GM19238 (cell line): ENCODE data around the gene ATP8A2.

Experiments used
- DNase-seq: peaks from one replicate; pipeline ENCODE4 v3.0.0; 2011; ENCODE audit warnings: low spot score; ENCODE audit not compliant: insufficient read length

Gene ATP8A2

DNA sequence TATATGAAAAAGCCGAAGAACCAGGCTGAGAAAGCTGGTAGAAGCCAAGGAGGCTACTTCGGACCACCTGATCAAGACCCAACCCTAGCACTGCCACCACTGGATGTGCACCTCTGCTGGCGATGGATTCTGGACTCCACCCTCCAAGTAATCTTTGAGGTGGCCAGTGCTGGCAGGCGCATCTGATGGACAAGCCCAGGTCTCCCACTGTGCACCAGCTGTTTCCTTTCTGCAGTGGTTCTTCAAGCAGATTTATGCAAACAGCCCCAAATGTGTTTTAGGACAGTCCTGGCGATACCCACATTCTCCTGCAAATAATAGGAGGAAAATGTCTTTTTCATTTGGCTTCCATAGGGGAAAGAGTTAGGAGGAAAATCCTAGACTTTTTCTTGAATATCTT lies 507.7 kb downstream of the ATP8A2 start:
- no peak for DNase-seq

- no peak for DNase-seq
Measured at GRCh38 chr13:25881136-25881926, 509.6 kb downstream of the ATP8A2 start.

GRCh38 chr13:25881971-25882451 lies 510.2 kb downstream of the ATP8A2 start:
- DNase-seq, result no peak

GRCh38 chr13:25882466-25883357 lies 510.9 kb downstream of the ATP8A2 start:
- no peak for DNase-seq

DNA sequence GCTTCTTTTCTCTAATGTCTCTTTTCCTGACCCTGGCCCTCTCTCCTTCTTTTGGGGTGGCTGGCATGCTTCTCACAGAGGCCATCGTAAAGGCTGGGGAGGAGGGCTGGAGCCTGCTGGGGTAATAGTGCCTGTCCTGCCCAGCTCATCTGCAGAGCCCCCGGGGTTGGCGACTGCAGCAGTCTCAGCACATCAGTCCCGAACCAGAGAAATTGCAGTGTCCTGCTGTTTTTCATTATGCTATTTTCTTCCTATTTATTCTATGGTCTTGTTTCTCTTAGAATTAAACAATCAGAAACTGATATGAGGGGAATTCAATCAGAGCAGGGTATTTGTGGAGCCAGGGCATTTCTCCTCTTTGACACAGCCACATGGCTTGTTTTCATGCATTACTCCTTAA lies 513.6 kb downstream of the ATP8A2 start:
- no peak for DNase-seq

DNA sequence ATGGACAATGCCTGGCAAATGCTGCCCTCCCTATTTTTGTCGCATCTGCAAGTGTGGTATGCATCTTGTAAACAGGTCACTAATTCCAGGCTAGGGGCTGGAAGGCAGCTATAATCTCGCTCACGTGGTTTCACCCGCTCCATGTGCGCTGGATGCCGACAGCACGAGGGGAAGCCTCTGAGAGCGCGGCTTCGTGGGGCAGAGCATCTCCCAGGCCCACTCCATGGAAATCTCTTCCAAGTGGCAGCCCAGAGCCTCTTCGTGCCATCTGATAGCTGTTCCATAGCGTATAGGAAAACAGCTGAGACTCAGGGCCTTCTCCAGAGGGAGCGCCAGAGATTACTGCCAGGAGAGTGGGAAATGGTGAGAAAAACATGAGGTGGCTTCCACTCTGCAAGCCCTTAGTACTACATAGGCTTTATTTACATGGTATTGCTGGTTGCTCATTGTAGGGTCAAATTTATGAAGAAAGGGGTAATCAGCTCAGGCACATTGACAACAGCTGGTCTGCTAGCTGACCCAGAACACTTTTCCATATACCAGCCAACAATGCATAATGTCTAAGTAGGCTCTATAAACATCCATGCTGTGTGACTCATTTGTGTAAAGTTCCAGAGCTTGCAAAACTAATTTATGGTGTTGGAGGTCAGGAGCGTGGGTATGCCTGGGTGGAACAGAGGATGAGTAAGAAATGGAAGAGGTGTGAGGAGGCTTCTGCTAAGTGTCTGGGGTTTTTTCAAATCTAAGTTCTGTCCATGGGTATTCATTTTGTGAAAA lies 514.9 kb downstream of the ATP8A2 start:
- no peak for DNase-seq

DNA sequence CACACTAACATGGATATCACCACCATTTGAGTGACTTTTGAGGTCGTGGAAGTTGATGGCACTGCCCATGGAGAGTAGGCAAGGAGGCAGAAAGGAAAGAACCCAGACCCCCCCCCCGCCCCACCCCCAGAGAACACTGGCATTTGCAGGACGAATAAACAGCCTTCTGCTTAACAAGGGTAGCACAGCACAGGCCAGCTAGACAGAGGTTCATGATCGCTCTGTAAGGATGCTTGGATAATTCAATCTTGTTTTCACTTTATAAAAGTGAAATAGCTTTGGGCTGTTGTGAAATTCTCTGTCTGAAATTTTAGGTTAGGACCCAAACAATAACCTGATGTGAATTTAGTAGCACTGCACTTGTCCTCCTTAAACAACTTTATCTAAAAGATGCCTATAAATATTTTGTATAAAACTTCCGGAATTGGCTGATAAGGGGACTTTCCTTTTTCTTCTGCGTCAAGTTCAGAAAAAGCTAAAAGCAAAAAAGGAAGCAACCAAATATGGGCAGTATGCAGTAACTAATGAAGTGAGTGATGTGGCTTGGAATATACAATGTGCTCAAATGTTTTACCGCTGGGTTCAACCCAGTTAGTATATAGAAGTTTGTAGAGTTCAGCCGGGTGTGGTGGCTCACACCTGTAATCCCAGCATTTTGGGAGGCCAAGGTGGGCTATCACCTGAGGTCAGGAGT lies 516.3 kb downstream of the ATP8A2 start:
- no peak for DNase-seq

DNA sequence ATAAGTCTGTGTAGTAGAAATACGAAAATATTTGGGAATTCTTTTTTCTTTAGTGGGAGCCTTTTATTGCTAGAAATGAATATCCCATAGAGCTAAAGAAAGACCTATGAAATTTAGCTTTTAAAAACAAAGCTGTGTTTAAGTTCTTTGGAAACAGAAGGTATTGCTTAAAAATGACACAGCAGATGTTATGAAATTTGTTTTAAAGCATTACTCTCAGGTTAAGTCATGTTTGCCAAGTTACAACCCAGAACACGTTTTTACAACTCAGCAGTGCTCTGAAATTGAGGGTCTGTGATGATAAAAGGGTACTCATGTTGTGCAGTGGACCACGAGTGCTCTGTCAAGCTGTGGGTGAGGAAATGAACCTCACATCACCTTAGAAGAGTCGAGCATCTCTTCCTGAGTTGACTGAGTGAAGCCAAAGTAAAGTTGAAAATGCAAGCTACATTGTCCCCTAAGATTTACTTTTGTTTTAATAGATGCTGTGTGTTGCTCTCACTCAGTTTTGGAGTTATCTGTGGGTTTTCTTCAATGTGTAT lies 519.0 kb downstream of the ATP8A2 start:
- DNase-seq, result no peak

DNA sequence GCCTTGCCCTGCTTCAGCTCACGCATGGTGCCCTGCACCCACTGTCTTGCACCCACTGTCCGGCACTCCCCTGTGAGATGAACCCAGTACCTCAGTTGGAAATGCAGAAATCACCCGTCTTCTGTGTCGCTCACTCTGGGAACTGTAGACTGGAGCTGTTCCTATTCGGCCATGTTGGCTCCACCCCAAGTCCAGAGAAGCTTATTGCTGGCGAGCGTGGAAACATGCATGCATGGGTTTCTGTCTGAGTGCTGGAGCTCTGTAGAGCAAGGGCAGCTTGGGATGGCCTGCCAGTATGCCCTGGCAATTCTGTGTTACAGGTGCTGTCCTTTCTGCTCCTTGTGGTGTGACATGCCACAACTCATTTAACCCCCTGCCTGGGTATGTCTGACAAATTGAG lies 527.2 kb downstream of the ATP8A2 start:
- DNase-seq, result no peak

DNA sequence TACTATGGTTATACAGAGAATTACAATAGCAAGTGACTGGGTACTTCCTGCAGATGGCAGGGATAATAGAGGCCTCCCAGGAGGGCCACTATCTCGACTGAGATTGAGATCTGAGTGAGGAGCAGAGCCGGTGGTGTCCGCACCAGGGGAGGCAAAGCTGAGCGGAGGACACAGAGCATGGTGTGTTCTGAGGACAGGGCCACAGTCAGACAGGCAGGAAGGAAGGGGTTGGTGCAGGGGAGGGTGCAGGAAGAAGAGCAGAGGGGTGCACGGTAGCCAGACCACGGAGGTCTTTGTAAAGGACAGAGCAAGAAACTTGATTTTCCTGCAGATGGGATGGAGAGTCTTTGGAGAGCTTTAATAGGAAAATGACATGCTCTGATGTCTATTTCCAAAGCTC lies 527.7 kb downstream of the ATP8A2 start:
- DNase-seq, result no peak

- no peak for DNase-seq
Measured at GRCh38 chr13:25899952-25900351, 528.2 kb downstream of the ATP8A2 start.

- DNase-seq, result no peak
Measured at GRCh38 chr13:25901460-25902376, 529.9 kb downstream of the ATP8A2 start.

DNA sequence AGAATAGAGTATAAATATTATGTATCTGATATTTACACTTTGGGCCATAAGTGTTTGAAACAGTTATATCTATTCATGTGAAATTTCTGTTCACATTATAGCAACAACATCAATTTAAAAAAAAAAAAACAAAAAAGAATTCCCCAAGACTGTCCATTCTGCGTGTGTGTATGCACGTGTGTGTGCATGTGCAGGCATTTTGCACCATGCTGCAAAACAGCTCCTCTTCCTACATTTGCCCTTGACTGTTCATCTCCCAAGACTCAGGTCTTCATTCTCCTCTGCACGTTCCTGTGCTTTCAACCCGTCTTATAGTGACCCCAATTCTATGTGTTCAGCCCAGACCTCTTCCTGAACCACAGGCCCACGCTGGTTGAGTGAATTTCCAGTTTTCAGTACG lies 530.7 kb downstream of the ATP8A2 start:
- DNase-seq, result no peak

- no peak for DNase-seq
Measured at GRCh38 chr13:25902891-25903341, 531.1 kb downstream of the ATP8A2 start.

- DNase-seq, result no peak
Measured at GRCh38 chr13:25904830-25905229, 533.1 kb downstream of the ATP8A2 start.

DNA sequence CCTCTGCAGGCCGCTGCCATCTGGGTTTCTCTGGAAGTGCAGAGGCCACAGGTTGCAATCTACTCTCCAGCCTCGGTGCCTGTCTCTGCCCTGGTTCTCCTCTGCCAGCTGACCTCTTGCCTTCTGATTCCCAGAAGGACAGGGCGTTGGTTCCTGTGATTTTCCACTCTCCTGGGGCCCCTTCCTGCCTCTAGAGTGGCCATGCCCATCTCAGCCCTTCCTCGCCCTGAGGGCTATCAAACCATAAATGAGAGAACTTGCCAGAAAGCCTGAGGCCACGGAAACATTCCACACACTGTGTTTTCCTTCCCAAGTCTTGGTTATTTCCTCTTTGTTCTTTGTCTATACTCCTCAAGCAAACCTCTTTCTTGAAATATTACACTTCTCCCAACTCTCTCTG lies 533.8 kb downstream of the ATP8A2 start:
- no peak for DNase-seq

- DNase-seq, result no peak
Measured at GRCh38 chr13:25906191-25906661, 534.5 kb downstream of the ATP8A2 start.

DNA sequence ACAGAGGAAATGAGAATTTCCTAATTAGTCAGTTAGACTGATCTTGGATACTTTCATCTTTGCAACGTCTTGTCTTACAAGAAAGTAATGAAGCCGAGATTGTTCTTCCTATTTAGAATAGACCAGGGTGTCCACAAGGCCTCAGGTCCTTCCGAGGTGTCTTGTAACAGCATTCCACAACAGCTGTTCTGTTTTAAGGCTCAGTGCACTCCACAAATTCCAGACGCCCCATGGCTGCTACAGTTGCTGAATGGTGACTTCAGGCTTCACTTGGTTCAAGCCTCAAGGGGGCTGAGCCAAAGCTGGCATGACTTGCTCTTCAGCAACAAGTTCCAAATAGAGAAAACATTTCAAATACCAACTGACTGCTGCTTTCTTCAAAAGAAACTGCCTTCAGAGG lies 536.6 kb downstream of the ATP8A2 start:
- no peak for DNase-seq

DNA sequence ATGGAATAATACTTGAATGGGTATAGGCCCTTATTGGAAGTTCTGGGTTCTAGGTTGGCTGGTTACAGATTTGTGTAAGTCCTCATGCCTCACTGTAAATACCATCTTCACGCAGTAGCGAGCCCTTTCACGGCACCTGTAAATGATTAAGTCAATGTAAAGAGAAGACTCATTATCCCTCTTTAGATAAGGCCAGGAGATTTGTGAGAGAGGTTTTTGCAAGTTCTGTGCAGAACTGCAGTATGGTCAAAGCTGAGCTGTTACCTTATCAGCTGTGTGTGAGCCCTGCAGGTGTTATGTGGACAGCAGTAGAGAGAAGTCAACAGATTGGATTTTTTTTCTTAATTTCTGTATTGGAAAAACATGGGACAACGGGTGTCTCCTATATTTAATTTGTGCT lies 538.5 kb downstream of the ATP8A2 start:
- no peak for DNase-seq
